Occipital lobe (tissue), 2 donors: Measurements from ENCODE around the gene TBL3. TPM values are rescaled to one million over a fixed set of nuclear protein-coding genes. Genes with fewer than 3 reads are reported as not detected.
"Not testable (repeated sequence)": the region's sequence is repeated elsewhere in the genome, so short reads cannot be mapped to it uniquely, and the experiment has no call there.

ENCODE experiments used
- DNase-seq: peaks from one replicate; lab custom pipeline; 2025; lab: John Stamatoyannopoulos, UW
- total RNA-seq: library from RNA; depleted of rRNA; stranded (reverse); fragments of >200 nt; gene quantifications from one replicate; pipeline ENCODE4 v1.2.3, GENCODE V29; 2014

Gene TBL3
- total RNA-seq, result 12.0 TPM

DNA sequence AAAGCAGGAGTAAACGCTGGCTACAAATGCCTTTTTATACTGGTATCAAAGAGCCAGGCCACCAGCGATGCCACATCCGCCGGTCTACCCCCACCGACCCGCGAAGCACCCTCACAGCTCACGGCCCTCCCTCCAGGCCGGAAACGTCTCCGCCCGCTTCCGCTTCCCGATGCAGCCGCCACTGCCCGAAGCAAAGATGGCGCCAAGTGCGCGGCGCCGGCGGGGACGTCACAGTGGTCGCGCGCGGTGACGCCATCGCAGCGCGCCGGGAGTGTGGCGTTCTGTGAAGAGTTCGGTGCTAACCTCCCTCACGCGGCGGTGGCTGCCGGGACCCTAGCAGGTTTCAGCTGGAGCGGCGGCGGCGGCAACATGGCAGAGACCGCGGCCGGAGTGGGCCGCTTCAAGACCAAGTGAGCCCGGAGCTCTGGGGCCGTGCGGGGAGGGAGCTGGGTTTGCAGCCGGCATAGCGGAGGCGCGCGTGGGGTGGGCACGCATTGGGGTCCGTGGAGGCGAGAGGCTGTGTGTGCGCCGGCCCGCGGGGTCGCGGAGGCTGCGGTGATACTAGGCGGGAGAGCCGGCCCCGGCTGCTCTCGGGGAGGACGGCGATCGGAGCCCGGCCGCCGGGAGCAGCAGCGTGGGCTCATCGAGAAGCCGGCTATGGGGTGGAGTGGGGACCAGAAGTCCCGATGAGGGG lies at the start of gene TBL3:
Gene TBL3, plus strand, starts transcription at position 258 of the 694 bp plus-strand sequence. Its CDS starts 112 bp downstream, at position 370.
- peak; percentile 88 for DNase-seq

DNA sequence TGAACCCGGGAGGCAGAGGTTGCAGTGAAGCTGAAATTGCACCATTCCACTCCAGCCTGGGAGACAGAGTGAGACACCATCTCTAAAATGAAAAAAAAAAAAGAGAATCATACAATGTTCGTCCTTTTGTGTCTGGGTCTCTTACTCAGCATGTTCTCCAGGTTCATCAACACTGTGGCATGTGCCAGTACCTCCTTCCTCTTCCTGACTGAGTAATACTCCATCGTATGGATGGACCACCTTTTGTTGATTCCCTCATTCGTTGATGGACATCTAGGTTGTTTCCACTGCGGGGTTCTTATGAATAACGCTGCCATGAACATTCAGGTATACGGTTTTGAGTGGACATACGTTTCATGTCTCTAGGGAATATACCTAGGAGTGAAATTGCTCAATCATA lies 49.5 kb upstream of the TBL3 start:
- DNase-seq, result no peak

DNA sequence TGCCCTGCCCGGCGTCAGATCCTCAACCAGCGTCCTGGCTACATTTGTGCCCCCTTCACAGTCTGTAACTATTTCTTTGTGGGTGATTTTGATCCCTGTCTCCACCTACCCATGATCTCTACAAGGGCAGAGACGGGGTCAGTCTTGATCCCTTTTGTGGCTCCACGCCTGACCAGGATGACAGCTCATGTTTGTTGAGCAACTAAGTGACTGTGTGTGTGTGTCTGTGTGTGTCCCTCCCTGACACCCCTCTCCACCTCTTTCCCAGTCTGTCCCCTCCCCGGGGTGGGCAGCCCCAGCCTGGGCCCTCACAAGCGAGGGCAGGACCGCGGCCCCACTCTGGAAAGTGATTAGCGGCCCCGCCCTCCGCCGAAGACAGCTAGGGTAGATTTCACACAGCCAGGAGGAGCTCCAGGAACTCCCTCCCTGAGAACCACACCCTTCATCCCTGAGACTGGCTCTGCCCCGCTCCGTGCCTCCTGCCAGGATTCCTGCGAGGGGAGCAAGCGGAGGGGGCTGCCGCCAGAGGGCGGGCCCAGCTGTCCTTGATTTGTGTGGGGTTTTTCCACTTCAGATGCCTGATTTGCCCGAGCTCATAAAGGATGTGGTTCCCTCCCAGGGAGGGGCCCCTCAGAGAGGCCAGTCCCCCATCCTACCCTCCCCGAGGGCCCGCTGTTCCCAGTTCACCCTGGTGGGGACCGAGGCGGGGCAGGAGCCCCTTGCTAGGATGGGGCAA lies 48.4 kb upstream of the TBL3 start:
- no peak for DNase-seq

DNA sequence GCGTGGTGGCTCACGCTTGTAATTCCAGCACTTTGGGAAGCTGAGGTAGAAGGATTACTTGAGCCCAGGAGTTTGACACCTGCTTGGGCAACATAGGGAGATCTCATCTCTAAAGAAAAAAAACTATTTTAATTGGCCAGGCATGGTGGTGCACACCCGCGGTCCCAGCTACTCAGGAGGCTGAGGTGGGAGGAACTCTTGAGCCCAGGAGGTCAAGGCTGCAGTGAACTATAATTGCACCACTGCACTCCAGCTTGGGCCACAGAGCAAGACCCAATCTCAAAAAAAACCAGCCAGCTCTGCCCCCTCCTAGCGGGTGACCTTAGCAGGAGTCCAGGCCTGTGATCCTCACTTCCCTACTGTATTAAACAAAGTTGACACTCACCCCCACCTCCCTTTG lies 47.8 kb upstream of the TBL3 start:
- no peak for DNase-seq

DNA sequence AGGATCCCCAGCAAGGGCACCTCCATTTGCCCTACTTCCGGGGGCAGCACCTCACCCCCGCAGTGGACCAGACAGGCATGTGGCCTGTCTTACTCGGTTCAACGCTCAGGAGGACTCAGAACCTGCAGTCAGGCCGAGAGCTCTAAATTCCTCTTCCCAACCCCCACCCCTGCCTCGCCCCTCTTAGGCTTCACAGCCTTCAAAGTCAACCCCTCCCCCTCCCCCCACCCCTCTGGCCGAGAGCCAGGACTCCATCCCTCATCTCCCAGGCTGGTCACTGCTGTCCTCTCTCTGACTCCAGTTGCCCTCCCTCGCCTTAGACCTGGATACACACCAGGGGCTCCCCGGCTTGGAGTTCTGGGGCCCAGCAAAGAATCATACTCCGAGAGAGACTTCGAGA lies 45.6 kb upstream of the TBL3 start:
- no peak for DNase-seq

DNA sequence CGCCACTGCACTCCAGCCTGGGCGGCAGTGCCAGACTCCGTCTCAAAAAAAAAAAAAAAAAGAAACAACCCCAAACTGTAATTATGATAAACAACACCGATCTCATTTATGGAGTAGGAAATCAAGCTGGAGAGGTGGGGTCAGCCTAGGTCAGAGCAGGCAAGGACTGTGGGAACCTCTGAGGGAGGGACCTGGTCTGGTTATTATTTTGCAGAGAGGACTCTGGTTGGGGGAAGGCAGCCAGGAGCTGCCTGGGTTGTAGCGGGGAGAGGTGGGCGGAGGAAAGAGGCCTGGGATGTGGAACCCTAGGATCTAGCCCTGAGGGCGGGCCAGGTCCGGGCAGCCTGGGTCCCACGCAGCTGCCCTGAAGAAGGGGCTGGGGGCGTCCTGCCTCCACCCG lies 42.7 kb upstream of the TBL3 start:
- no peak for DNase-seq

DNA sequence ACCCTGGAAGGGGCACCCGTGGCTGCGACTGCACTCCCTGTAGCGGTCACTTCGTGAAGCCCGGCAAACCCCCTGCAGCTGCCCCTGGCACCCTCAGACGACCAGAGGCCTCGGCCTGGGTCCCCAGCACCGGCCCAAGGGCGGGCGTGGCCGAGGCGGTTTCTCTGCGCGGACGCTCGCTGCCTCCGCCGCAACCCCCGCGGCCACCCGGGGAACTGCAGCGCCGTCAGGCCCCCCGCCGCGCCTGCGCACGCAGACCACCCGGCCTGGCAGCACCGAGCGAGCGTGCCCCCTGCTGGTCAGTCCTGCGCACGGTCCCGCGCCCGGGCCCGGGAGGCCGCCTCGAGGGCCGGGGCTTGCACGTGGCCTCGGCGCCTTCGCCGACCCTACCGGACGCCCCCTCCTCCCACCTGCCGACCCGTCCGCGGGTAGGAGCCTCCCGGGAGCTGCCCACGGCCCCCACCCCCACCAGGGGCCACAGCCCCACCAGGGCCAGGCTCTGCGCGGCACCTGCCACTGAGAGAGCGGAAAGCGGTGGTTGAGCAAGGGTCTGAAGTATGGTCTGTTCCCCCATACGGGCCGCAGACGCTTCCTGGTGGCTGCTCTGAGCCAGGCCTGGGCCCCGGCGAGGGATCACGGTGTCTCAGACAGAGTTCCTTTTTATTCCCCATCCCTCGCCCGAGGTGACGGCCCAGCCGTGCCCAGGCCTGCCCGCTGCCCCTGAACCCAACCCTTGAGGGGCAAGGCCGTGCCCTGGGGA lies 42.1 kb upstream of the TBL3 start:
- peak; percentile 68 for DNase-seq

DNA sequence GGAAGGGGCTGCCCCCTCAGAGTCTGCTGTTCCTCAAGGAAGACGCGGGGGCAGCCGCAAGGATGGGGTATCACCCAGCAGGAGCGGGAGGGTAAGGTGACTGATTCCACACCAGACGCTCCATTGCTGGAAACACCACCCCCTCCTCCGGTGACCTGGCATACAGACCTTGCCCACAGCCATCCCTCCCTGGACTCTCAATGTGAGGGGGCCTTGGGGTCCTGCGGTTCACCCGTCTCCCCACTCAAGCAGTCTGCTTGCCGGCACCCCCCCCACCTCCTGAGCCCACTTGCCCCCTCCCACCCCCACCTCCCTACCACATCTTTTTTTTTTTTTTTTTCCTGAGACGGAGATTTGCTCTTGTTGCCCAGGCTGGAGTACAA lies 41.5 kb upstream of the TBL3 start:
- no peak for DNase-seq

DNA sequence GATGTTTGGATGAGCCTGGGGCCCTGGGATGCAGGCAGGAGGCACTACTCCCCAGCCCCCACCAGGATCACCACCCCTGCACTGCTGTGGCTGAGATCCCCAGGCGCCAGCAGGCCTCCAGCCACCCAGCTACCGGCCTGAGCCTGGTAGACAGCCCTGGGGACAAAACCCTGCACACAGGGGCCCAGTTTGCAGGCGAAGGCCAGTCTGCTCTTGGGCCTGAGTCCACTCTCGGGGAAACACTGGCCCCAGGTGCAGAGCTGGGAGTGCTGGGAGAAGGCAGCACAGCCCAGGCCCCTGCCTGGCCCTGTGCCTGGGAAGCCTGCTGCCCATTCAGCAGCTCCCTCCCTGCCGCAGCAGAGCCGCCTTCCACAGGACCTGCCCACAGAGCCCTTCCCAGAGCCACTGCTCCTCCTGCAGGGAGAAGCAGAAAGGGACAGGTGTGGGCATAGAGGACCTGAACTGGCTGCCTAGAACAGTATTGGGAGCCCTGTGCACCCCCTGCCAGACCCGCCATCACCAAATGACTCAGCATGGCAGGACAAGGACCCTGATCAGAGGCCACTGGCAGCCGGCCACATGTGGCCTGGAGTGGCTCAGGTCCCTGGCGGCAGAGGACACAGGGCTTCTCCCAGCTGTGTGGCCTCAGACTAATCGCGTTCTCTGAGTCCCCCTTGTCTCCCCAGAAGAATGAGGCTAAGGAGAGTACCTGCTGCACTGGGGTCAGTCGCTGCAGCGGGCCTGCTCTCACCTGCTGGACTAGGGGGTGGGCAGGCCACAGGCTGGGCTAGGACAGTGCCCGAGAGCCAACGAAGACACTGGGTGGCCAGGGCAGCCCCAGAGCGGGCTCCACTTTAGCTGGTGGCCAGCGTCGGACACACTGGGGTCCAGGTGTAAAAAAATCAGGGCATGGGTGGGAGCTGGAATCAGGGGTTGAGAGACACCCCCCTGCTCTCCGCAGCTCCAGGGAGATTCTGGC lies 39.5 kb upstream of the TBL3 start:
- no peak for DNase-seq

DNA sequence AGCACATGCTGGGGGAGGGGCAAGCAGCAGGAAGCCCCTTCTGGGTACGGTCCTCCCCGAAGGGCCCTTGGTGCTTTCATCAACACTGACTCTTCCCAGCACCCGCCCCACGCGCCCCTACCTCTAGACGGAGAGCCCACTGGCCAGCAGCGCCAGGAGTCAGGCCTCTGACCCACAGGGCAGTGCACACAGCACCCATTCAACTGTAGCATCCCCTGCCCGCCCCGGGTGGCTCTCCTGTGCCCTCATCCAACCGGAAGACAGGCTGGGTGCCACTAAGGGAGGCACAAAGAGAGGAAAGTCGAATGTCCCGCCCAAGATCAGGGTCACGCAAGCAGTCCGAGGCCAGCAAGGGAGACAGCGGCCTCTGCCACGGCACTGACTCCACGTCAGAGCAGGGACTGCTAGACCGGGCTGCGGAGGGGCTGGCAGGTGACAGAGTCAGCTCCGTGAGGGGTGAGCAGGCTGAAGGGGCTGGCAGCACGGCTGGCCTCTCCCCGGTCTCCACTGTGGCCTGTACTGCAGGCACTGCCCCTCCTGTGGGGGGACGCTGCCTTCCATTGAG lies 38.7 kb upstream of the TBL3 start:
- DNase-seq, result no peak

DNA sequence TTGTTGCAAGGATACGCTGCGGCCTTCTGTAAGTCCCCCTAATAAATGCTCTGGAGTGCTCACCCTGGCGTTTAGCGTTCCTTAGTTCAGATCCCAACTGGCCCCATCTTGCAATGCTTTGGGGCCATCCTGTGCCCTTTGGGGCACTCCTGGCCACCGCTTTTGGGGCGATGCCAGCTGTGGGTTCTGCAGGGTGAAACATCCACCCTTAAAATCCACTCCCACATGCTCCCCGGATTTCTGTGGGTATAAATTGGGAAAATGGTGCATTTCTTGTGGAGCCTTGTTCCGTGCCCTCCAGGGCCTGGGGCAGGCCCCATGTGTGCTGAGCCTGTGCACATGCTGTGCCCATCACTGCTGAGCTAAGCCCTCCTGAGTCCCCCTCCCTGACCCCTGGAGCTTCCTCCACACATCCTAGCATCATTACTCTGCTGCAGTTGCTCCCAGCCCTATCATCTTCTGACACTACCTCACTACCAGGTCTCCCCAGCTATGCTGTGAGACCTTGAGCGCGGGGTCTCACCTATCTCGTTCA lies 34.8 kb upstream of the TBL3 start:
- no peak for DNase-seq

DNA sequence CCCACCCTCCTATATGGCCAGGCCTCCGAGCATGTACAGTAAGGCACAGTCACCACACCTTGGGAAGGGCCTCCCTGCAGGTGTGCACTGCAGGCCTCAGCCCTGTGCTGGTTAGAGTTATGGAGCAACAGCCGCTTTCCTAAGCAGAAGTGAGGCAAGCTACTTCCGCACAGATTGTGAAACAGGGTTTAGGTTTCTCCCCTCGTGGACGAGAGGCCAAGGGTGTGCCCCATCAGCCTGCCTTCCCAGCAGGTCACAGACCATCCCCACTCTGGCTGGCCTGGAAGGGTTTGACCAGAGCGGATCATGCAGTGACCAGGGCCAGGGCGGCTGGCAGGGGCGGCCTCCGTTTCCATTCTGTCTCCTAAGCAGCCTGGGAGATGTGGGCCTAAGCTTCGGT lies 33.5 kb upstream of the TBL3 start:
- DNase-seq, result no peak

DNA sequence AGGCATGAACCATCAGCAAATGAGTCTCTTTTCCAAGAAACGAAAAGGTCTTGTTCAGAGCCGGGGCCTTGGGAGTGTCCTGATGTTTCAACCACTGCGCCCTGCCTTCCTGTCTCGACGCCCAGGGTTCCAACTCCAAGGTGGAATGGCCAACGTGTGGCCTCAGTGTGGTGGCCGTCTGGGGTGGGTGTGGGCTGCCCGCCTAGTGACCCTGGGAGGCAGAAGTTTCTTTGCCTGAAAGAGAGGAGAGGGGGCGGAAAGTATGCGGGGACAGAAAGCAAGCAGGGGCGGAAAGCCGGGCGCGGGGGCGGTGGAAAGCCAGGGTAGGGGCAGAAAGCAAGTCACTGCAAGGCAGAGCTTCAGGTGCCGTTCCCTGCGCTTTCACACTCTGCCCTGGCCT lies 32.9 kb upstream of the TBL3 start:
- DNase-seq, result no peak

DNA sequence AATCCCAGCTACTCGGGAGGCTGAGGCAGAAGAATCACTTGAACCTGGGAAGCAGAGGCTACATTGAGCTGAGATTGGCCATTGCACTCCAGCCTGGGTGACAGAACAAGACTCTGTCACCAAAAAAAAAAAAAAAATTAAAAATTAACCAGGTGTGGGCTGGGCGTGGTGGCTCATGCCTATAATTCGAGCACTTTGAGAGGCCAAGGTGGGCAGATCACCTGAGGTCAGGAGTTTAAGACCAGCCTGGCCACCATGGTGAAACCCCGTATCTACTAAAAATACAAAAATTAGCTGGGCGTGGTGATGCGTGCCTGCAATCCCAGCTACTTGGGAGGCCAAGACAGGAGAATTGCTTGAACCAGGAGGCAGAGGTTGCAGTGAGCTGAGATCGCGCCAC lies 32.0 kb upstream of the TBL3 start:
- DNase-seq, result not testable (repeated sequence)

DNA sequence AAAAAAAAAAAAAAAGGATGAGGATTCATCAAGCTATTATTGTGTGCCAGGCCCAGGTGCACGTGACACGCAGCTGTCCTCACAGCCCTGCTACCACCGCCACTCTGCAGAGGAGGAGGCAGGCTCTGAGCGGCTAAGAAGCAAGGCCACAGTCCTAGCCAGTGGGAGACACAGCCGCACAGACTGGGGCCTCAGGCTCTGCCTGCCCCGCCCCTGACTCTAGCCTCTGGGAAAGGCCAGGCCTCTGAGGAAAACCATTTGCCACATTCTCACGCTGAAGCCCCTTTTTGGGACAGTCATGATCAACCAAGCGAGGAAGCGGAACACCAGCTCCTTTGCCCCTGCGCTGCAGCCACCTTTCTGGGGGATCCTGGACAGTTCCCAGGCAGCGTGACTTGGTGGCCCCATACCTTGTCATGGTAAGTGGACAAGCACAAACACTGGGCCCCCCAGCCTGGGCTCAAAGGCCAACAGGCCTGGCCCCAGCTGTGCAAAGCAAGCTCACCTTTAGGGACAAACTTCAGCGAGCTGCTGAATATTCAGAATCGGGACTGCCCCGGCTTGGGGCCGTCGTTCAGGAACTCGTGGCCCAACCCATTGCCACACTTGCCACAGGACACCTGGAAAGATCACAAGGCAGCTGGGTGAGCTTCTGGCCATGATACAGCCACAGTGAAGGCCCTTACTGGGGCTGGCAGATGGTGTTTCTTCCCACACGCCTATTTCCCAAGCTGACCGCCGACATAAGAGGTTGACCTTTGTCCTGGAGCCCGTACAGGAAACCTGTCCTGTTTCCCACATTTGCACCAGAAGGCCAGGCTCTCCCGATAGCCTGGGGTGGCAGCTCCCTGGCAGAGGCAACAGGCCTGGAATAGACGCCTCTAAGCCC lies 31.3 kb upstream of the TBL3 start:
- DNase-seq, result no peak

DNA sequence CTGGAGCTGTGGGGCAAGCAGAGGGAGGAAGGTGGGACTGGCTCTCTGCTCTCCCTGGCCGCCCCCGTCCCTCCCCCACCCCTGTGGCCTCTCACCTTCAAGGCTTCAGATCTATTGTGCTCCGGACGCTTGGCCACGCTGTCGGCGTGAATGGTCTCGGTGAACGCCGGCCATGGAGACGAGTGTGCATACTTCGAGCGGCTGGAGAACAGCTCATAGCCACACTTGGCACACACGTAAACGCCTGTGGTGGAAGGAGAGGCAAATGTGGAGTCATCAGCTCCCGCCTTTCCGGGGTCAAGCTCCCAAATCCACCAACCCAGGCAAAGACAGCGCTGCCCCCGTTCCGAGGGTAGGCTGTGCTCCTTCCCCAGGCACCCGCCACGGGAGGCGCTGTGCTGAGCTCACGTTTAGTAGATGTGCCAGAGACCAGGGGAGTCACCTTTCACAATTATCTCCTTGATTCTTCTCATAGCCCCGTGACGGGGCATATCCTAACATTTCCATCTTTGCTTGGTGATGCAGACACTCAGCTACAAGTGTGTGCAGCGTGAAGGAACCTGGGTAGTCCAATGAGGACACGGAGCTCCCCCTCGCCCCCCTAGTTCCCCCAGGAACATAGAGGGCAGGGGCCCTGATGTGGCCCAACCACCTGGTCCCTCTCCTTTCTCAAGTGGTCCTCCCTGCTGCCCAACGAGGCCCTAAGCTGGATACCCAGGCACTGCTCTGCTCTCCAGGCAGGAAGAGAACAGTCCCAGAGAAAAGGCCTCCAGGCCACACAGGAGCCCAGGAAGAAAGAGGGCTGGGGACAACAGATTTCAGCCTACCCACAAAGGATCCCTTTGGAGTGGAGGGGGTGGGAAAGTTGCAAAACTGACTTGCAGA lies 30.4 kb upstream of the TBL3 start:
- no peak for DNase-seq

DNA sequence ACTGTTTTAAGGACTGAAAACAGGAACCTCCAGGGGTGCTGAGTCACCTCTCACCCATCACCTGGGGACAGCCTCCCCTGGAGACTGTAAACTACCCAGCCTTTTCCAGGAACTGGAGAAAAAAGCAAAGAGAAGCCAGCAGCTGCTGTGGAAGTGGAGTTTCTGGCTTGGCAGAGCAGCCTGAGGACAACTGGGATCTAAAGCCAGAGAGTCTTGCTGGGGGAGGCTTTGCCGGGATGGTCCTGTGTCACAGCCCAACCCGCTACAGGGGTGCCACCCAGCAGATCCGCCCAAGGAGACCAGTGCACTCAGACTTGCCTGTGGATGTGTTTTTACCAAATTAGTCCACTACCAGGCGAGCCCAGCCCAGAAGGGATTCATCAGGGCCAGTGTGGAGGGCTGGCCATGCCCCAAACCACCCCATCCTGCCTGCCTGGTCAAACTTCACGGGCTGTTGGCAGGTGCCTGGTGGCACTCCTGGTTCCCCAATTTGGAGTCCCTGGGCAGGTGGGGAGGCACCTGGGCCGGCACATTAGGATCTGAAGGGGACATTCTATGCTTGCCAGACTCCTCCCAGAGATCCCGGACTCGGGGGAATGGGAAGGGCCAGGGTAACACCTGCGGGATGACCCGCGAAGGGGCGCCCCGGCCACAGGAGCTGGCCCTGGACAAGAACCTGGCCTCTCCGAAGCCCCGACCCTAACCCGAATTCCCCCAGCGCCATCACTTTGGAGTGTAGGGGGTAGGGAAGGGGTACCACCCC lies 29.6 kb upstream of the TBL3 start:
- no peak for DNase-seq
